Ishikawa (cell line): ENCODE measurements around the gene HMCN1.

Source experiments
- CREB1 ChIP-seq: IDR thresholded peaks from 2 replicates; pipeline ENCODE4 v1.6.1; 2012; ENCODE audit warnings: low read depth
- EGR1 ChIP-seq: IDR thresholded peaks from 2 replicates; pipeline ENCODE4 v1.6.1; 2012
- EP300 ChIP-seq: IDR thresholded peaks from 2 replicates; pipeline ENCODE4 v1.6.1; 2012; ENCODE audit warnings: borderline replicate concordance
- FOXM1 ChIP-seq: IDR thresholded peaks from 2 replicates; pipeline ENCODE4 v1.6.1; 2012; ENCODE audit warnings: low read depth, borderline replicate concordance
- NFIC ChIP-seq: IDR thresholded peaks from 2 replicates; pipeline ENCODE4 v1.6.1; 2012
- RAD21 ChIP-seq: IDR thresholded peaks from 2 replicates; pipeline ENCODE4 v1.6.1; 2012; ENCODE audit warnings: low read depth
- TAF1 ChIP-seq: IDR thresholded peaks from 2 replicates; pipeline ENCODE4 v1.6.1; 2012; ENCODE audit warnings: low read depth, mild to moderate bottlenecking
- TEAD4 ChIP-seq: IDR thresholded peaks from 2 replicates; pipeline ENCODE4 v1.6.1; 2012
- YY1 ChIP-seq: IDR thresholded peaks from 2 replicates; pipeline ENCODE4 v1.6.1; 2012; ENCODE audit warnings: low read depth
- TF ChIP-seq, protein P1 (sequence below): IDR thresholded peaks from 2 replicates; pipeline ENCODE4 v1.6.1; 2012; ENCODE audit warnings: low read depth, mild to moderate bottlenecking
- TF ChIP-seq, protein P2 (sequence below): IDR thresholded peaks from 2 replicates; pipeline ENCODE4 v1.6.1; 2012
- TF ChIP-seq, protein P3 (sequence below): IDR thresholded peaks from 2 replicates; pipeline ENCODE4 v1.6.1; 2012

DNA sequence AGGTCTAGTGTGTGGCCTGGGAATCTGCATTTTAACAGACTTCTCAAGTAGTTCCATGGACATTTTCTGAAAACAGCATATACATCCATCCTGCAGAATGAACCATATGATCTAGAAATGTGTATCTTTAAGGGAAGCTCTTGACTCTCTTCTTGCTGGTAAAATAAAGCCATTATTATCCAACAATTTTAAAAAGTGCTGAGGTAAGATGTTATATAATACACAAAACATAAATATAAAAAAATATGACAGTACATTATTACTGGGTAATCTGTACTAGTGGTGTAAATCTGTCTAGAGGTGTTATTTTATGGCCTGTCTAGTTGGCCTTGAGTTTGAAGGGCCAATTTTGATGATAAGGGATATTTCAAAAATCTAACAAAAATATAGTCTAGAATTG lies 201.2 kb downstream of the HMCN1 start:
- TF ChIP-seq TAF1 (no peak), RAD21 (no peak), CREB1 (no peak), NFIC (no peak), FOXM1 (no peak), TEAD4 (no peak), YY1 (no peak), EGR1 (no peak), EP300 (no peak)
- TF ChIP-seq, protein P1, sequence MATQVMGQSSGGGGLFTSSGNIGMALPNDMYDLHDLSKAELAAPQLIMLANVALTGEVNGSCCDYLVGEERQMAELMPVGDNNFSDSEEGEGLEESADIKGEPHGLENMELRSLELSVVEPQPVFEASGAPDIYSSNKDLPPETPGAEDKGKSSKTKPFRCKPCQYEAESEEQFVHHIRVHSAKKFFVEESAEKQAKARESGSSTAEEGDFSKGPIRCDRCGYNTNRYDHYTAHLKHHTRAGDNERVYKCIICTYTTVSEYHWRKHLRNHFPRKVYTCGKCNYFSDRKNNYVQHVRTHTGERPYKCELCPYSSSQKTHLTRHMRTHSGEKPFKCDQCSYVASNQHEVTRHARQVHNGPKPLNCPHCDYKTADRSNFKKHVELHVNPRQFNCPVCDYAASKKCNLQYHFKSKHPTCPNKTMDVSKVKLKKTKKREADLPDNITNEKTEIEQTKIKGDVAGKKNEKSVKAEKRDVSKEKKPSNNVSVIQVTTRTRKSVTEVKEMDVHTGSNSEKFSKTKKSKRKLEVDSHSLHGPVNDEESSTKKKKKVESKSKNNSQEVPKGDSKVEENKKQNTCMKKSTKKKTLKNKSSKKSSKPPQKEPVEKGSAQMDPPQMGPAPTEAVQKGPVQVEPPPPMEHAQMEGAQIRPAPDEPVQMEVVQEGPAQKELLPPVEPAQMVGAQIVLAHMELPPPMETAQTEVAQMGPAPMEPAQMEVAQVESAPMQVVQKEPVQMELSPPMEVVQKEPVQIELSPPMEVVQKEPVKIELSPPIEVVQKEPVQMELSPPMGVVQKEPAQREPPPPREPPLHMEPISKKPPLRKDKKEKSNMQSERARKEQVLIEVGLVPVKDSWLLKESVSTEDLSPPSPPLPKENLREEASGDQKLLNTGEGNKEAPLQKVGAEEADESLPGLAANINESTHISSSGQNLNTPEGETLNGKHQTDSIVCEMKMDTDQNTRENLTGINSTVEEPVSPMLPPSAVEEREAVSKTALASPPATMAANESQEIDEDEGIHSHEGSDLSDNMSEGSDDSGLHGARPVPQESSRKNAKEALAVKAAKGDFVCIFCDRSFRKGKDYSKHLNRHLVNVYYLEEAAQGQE = no peak
- TF ChIP-seq, protein P2, sequence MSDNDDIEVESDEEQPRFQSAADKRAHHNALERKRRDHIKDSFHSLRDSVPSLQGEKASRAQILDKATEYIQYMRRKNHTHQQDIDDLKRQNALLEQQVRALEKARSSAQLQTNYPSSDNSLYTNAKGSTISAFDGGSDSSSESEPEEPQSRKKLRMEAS = no peak
- TF ChIP-seq, protein P3, sequence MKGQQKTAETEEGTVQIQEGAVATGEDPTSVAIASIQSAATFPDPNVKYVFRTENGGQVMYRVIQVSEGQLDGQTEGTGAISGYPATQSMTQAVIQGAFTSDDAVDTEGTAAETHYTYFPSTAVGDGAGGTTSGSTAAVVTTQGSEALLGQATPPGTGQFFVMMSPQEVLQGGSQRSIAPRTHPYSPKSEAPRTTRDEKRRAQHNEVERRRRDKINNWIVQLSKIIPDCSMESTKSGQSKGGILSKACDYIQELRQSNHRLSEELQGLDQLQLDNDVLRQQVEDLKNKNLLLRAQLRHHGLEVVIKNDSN = no peak
